IMR-90 (cell line): ENCODE data around the gene KMT2B. TPM values are rescaled to one million over a fixed set of nuclear protein-coding genes. Genes with fewer than 3 reads are reported as not detected.

Experiments used
- ATAC-seq: fragments of 200-7000 bp; cut with Tn5 transposase; 2 replicates; pipeline ENCODE4 v1.9.1; 2020; ENCODE audit warnings: low read depth, mild to moderate bottlenecking, moderate library complexity
- BruUV-seq: library from RNA; stranded (reverse); fragments of 400-500 nt; replicated peaks from 2 replicates; lab custom pipeline; 2021; lab: Mats Ljungman, UMichigan
- CTCF ChIA-PET: fragments of 300-600 bp; formaldehyde crosslinking; extraction: SDS; loops from one replicate; lab custom pipeline; 2021; ENCODE audit warnings: antibody characterized with exemption; lab: Yijun Ruan, JAX
- POLR2A ChIA-PET: fragments of 300-600 bp; sonication (Branson Sonifier 250); formaldehyde crosslinking; loops from one replicate; lab custom pipeline; 2022; ENCODE audit warnings: antibody characterized with exemption; ENCODE audit not compliant: unreplicated experiment; lab: Charles Lee
- DNase-seq: peaks from one replicate; pipeline ENCODE4 v3.0.0; 2013
- H2AFZ ChIP-seq: replicated peaks from 2 replicates; pipeline ENCODE3; 2013; ENCODE audit warnings: low read length, mild to moderate bottlenecking; ENCODE audit not compliant: poor library complexity
- H2AK5ac ChIP-seq: 2 replicates; pipeline ENCODE4 v1.6.1; 2013; ENCODE audit warnings: low read depth, low read length, inconsistent platforms
- H2AK9ac ChIP-seq: replicated peaks from 2 replicates; pipeline ENCODE3; 2013; ENCODE audit warnings: mild to moderate bottlenecking, low read depth, low read length, moderate library complexity; ENCODE audit not compliant: poor library complexity
- H2BK120ac ChIP-seq: 2 replicates; pipeline ENCODE4 v1.6.1; 2013; ENCODE audit warnings: low read depth, low read length, inconsistent platforms
- H2BK15ac ChIP-seq: 3 replicates; pipeline ENCODE4 v1.6.1; 2013; ENCODE audit warnings: low read depth, low read length, inconsistent platforms
- H2BK20ac ChIP-seq: 2 replicates; pipeline ENCODE4 v1.6.1; 2013; ENCODE audit warnings: low read depth, mild to moderate bottlenecking, inconsistent platforms, low read length, moderate library complexity
- H2BK5ac ChIP-seq: 2 replicates; pipeline ENCODE4 v1.6.1; 2013; ENCODE audit warnings: mild to moderate bottlenecking, low read depth, low read length, inconsistent platforms; ENCODE audit not compliant: poor library complexity, severe bottlenecking
- H3K14ac ChIP-seq: replicated peaks from 2 replicates; pipeline ENCODE4 v1.6.1; 2013; ENCODE audit warnings: low read depth, low read length, inconsistent platforms
- H3K18ac ChIP-seq: 2 replicates; pipeline ENCODE4 v1.6.1; 2013; ENCODE audit warnings: low read depth, low read length, control low read depth
- H3K23ac ChIP-seq: 2 replicates; pipeline ENCODE4 v1.6.1; 2013; ENCODE audit warnings: low read depth, low read length, inconsistent platforms
- H3K27ac ChIP-seq: 2 replicates; pipeline ENCODE4 v1.5.1; 2013; ENCODE audit warnings: mild to moderate bottlenecking, control low read depth, low read length; ENCODE audit not compliant: insufficient read depth
- H3K27me3 ChIP-seq: 2 replicates; pipeline ENCODE4 v1.6.1; 2013; ENCODE audit warnings: low read length; ENCODE audit not compliant: control insufficient read depth, insufficient read depth
- H3K36me3 ChIP-seq: 2 replicates; pipeline ENCODE4 v1.6.1; 2013; ENCODE audit warnings: low read length, mixed read lengths; ENCODE audit not compliant: control insufficient read depth, insufficient read depth
- H3K4ac ChIP-seq: 2 replicates; pipeline ENCODE4 v1.6.1; 2013; ENCODE audit warnings: low read depth, low read length, inconsistent platforms
- H3K4me1 ChIP-seq: 2 replicates; pipeline ENCODE4 v1.6.1; 2013; ENCODE audit warnings: low read length, mixed read lengths; ENCODE audit not compliant: control insufficient read depth, insufficient read depth
- H3K4me2 ChIP-seq: 2 replicates; pipeline ENCODE4 v1.6.1; 2013; ENCODE audit warnings: low read depth, mild to moderate bottlenecking, control low read depth, low read length, moderate library complexity
- H3K4me3 ChIP-seq: 2 replicates; pipeline ENCODE4 v1.5.1; 2013; ENCODE audit warnings: low read depth, mild to moderate bottlenecking, control low read depth, low read length, moderate library complexity; ENCODE audit not compliant: insufficient read depth
- H3K56ac ChIP-seq: 2 replicates; pipeline ENCODE4 v1.6.1; 2013; ENCODE audit warnings: low read length, inconsistent platforms; ENCODE audit not compliant: insufficient read depth; ENCODE audit errors: extremely low read depth
- H3K79me1 ChIP-seq, 2 experiments: 2 replicates each; pipeline ENCODE4 v1.6.1; 2013; ENCODE audit warnings: low read length in 2 of 2, inconsistent platforms in 1 of 2, low read depth in 1 of 2
- H3K9ac ChIP-seq: 2 replicates; pipeline ENCODE4 v1.6.1; 2013; ENCODE audit warnings: low read depth, low read length, control low read depth
- H3K9me1 ChIP-seq: 2 replicates; pipeline ENCODE4 v1.6.1; 2013; ENCODE audit warnings: low read length, inconsistent platforms; ENCODE audit not compliant: insufficient read depth
- H3K9me3 ChIP-seq: 2 replicates; pipeline ENCODE4 v1.6.1; 2013; ENCODE audit warnings: low read length; ENCODE audit not compliant: control insufficient read depth, insufficient read depth
- H4K20me1 ChIP-seq: 2 replicates; pipeline ENCODE4 v1.6.1; 2013; ENCODE audit warnings: low read length, inconsistent platforms; ENCODE audit not compliant: insufficient read depth
- H4K5ac ChIP-seq: 2 replicates; pipeline ENCODE4 v1.6.1; 2013; ENCODE audit warnings: mild to moderate bottlenecking, low read depth, low read length, control low read depth
- H4K8ac ChIP-seq, 2 experiments: 2 replicates each; pipeline ENCODE4 v1.6.1; 2013; ENCODE audit warnings: low read depth in 2 of 2, low read length in 2 of 2, control low read depth in 1 of 2, inconsistent platforms in 1 of 2
- H4K91ac ChIP-seq: 2 replicates; pipeline ENCODE4 v1.6.1; 2013; ENCODE audit warnings: low read depth, low read length, inconsistent platforms; ENCODE audit not compliant: insufficient read depth
- CHD1 ChIP-seq: IDR thresholded peaks from 2 replicates; pipeline ENCODE4 v1.6.1; 2012; ENCODE audit warnings: low read depth, low read length, improper control_type of control experiment
- WGBS, 2 experiments: methylation state at CpG; one replicate each; pipeline versions ENCODE4 v1.1.5 to v1.1.7; 2013; ENCODE audit warnings: missing lambda C conversion rate in 2 of 2; ENCODE audit not compliant: insufficient read length in 1 of 2; ENCODE audit errors: extremely low coverage in 2 of 2; 5-methylcytosine and 5-hydroxymethylcytosine counted together
- dilution Hi-C: fragments of 300-500 bp; cut with HindIII; formaldehyde crosslinking; loops from one replicate; pipeline ENCODE4 v1.14.3; 2018; ENCODE audit warnings: low sequenced_read_pairs; ENCODE audit not compliant: unreplicated experiment
- in situ Hi-C: fragments of 300-500 bp; cut with MboI; formaldehyde crosslinking; loops from 3 replicates; pipeline ENCODE4 v1.14.3; 2019; ENCODE audit warnings: low sequenced_read_pairs, inconsistent platforms, mixed read lengths
- intact Hi-C: fragments of 100-400 bp; cut with micrococcal nuclease; formaldehyde crosslinking; loops from 2 replicates; pipeline ENCODE4 v1.10.0; 2022
- polyA plus RNA-seq, 3 experiments: library from polyadenylated mRNA; depleted of rRNA; stranded (reverse); fragments of >200 nt; gene quantifications; 2 replicates each; pipeline ENCODE4 v1.2.3, GENCODE V29; 2012; ENCODE audit warnings: low replicate concordance in 1 of 3
- total RNA-seq: library from RNA; depleted of rRNA; stranded (reverse); fragments of >200 nt; gene quantifications from 2 replicates; pipeline ENCODE4 v1.2.3, GENCODE V29; 2012; rRNA removed

The KMT2B gene
- total and polyA plus RNA-seq, 2 of the 4 experiments (the other 2 are of a cell fraction) = 3.0 to 30.7 TPM

- Histone ChIP-seq H4K5ac (no peak overlapping the region), H4K91ac (no peak overlapping the region), H3K9me1 (no peaks in the 10 kb centered on the region), H3K9ac (no peak overlapping the region), H3K4me1 (no peaks in the 10 kb centered on the region), H3K27me3 (no peaks in the 10 kb centered on the region), H3K79me1 (no peaks in the 10 kb centered on the region), H4K20me1 (no peaks in the 10 kb centered on the region), H3K14ac (no peak overlapping the region), H2BK20ac (no peak overlapping the region), H3K4me3 (no peak overlapping the region), H3K23ac (no peak overlapping the region), H3K18ac (no peak overlapping the region), H2BK120ac (no peak overlapping the region), H3K4me2 (no peak overlapping the region), H3K36me3 (peaks cover 5% of the 10 kb centered on the region; the same call in 1 of the 2 replicates), H3K27ac (no peak overlapping the region), H4K8ac (no peak overlapping the region), H2AFZ (no peak overlapping the region), H2AK9ac (no peak overlapping the region), H2AK5ac (no peak overlapping the region), H3K56ac (no peak overlapping the region), H3K9me3 (no peaks in the 10 kb centered on the region), H2BK5ac (no peak overlapping the region), H2BK15ac (no peak overlapping the region), H3K4ac (no peak overlapping the region)
- no TSS peak for BruUV-seq
- dilution Hi-C loops = no loop called here
- TF ChIP-seq CHD1 = no peak
- CTCF ChIA-PET = no interaction called here
- POLR2A ChIA-PET = no interaction called here
- WGBS, 2 experiments = 89% methylated on average over 7 of the region's 15 CpGs; no CpG with 5 or more reads in 1 of the 2 experiments
- intact Hi-C loops = no loop called here
- in situ Hi-C loops = no loop called here
- ATAC-seq (no peak), DNase-seq (no peak)
Observed at GRCh38 chr19:35787227-35787799, 69.5 kb downstream of the KMT2B start.

Other genes with a start within 250 kb of the KMT2B start
- gene KRTDAP, start 227.5 kb upstream of the KMT2B start, total RNA-seq = not detected in 2 replicates
- not detected in 2 replicates for gene KRTDAP, start 227.5 kb upstream of the KMT2B start, polyA plus RNA-seq (2012; rRNA removed)
- 0.28 and 0.36 TPM in 2 replicates for gene DMKN, start 204.4 kb upstream of the KMT2B start, total RNA-seq
- 2.2 and 2.4 TPM in 2 replicates for gene DMKN, start 204.4 kb upstream of the KMT2B start, polyA plus RNA-seq (2012; rRNA removed)
- gene SBSN, start 189.7 kb upstream of the KMT2B start, total RNA-seq = 0.56 and 0.72 TPM in 2 replicates
- gene SBSN, start 189.7 kb upstream of the KMT2B start, polyA plus RNA-seq (2012; rRNA removed) = 6.4 and 6.9 TPM in 2 replicates
- not detected in 2 replicates for gene GAPDHS, start 184.5 kb upstream of the KMT2B start, total RNA-seq
- gene GAPDHS, start 184.5 kb upstream of the KMT2B start, polyA plus RNA-seq (2012; rRNA removed) = not detected in 2 replicates
- gene TMEM147, start 172.4 kb upstream of the KMT2B start, total RNA-seq = 59.2 and 67.6 TPM in 2 replicates
- 108 and 132 TPM in 2 replicates for gene TMEM147, start 172.4 kb upstream of the KMT2B start, polyA plus RNA-seq (2012; rRNA removed)
- not detected in 2 replicates for gene ATP4A, start 154.3 kb upstream of the KMT2B start, total RNA-seq
- not detected in 2 replicates for gene ATP4A, start 154.3 kb upstream of the KMT2B start, polyA plus RNA-seq (2012; rRNA removed)
- not detected in 2 replicates for gene PMIS2, start 131.8 kb upstream of the KMT2B start, total RNA-seq
- gene PMIS2, start 131.8 kb upstream of the KMT2B start, polyA plus RNA-seq (2012; rRNA removed) = not detected in 2 replicates
- gene HAUS5, start 105.3 kb upstream of the KMT2B start, total RNA-seq = 3.1 and 3.4 TPM in 2 replicates
- 6.2 and 6.4 TPM in 2 replicates for gene HAUS5, start 105.3 kb upstream of the KMT2B start, polyA plus RNA-seq (2012; rRNA removed)
- gene RBM42, start 89.0 kb upstream of the KMT2B start, total RNA-seq = 19.0 and 20.6 TPM in 2 replicates
- 41.5 and 53.9 TPM in 2 replicates for gene RBM42, start 89.0 kb upstream of the KMT2B start, polyA plus RNA-seq (2012; rRNA removed)
- 0.28 TPM in 1 of 2 replicates, not detected in the other for gene ETV2, start 76.3 kb upstream of the KMT2B start, total RNA-seq
- gene ETV2, start 76.3 kb upstream of the KMT2B start, polyA plus RNA-seq (2012; rRNA removed) = 1.2 and 1.4 TPM in 2 replicates
- 913 and 983 TPM in 2 replicates for gene COX6B1, start 69.7 kb upstream of the KMT2B start, total RNA-seq
- gene COX6B1, start 69.7 kb upstream of the KMT2B start, polyA plus RNA-seq (2012; rRNA removed) = 824 and 914 TPM in 2 replicates
- not detected in 2 replicates for gene UPK1A, start 51.5 kb upstream of the KMT2B start, total RNA-seq
- gene UPK1A, start 51.5 kb upstream of the KMT2B start, polyA plus RNA-seq (2012; rRNA removed) = 0.20 and 0.21 TPM in 2 replicates
- gene ZBTB32, start 13.4 kb upstream of the KMT2B start, total RNA-seq = not detected in 2 replicates
- not detected in 2 replicates for gene ZBTB32, start 13.4 kb upstream of the KMT2B start, polyA plus RNA-seq (2012; rRNA removed)
- gene IGFLR1, start 24.4 kb downstream of the KMT2B start, total RNA-seq = 0.72 and 2.8 TPM in 2 replicates
- gene IGFLR1, start 24.4 kb downstream of the KMT2B start, polyA plus RNA-seq (2012; rRNA removed) = 2.7 and 3.8 TPM in 2 replicates
- gene U2AF1L4, start 27.4 kb downstream of the KMT2B start, total RNA-seq = 6.1 and 8.1 TPM in 2 replicates
- 15.0 and 15.6 TPM in 2 replicates for gene U2AF1L4, start 27.4 kb downstream of the KMT2B start, polyA plus RNA-seq (2012; rRNA removed)
- gene PSENEN, start 27.6 kb downstream of the KMT2B start, total RNA-seq = 8.6 and 9.0 TPM in 2 replicates
- 47.0 and 59.1 TPM in 2 replicates for gene PSENEN, start 27.6 kb downstream of the KMT2B start, polyA plus RNA-seq (2012; rRNA removed)
- 12.7 and 12.8 TPM in 2 replicates for gene LIN37, start 30.6 kb downstream of the KMT2B start, total RNA-seq
- 17.2 and 23.1 TPM in 2 replicates for gene LIN37, start 30.6 kb downstream of the KMT2B start, polyA plus RNA-seq (2012; rRNA removed)
- gene HSPB6, start 39.0 kb downstream of the KMT2B start, total RNA-seq = 5.7 and 6.9 TPM in 2 replicates
- 188 and 206 TPM in 2 replicates for gene HSPB6, start 39.0 kb downstream of the KMT2B start, polyA plus RNA-seq (2012; rRNA removed)
- 3.3 and 5.4 TPM in 2 replicates for gene PROSER3, start 40.2 kb downstream of the KMT2B start, total RNA-seq
- 17.9 and 21.8 TPM in 2 replicates for gene PROSER3, start 40.2 kb downstream of the KMT2B start, polyA plus RNA-seq (2012; rRNA removed)
- gene ARHGAP33, start 57.6 kb downstream of the KMT2B start, total RNA-seq = 0.28 and 0.72 TPM in 2 replicates
- gene ARHGAP33, start 57.6 kb downstream of the KMT2B start, polyA plus RNA-seq (2012; rRNA removed) = 11.9 and 16.3 TPM in 2 replicates
- not detected in 2 replicates for gene PRODH2, start 94.8 kb downstream of the KMT2B start, total RNA-seq
- gene PRODH2, start 94.8 kb downstream of the KMT2B start, polyA plus RNA-seq (2012; rRNA removed) = not detected in 2 replicates
- not detected in 2 replicates for gene NPHS1, start 134.5 kb downstream of the KMT2B start, total RNA-seq
- gene NPHS1, start 134.5 kb downstream of the KMT2B start, polyA plus RNA-seq (2012; rRNA removed) = not detected in 2 replicates
- not detected in 2 replicates for gene KIRREL2, start 138.9 kb downstream of the KMT2B start, total RNA-seq
- gene KIRREL2, start 138.9 kb downstream of the KMT2B start, polyA plus RNA-seq (2012; rRNA removed) = 0.04 TPM in 1 of 2 replicates, not detected in the other
- 4.7 and 6.7 TPM in 2 replicates for gene APLP1, start 150.6 kb downstream of the KMT2B start, total RNA-seq
- gene APLP1, start 150.6 kb downstream of the KMT2B start, polyA plus RNA-seq (2012; rRNA removed) = 41.0 and 44.3 TPM in 2 replicates
- 1.1 and 1.4 TPM in 2 replicates for gene NFKBID, start 182.5 kb downstream of the KMT2B start, total RNA-seq
- gene NFKBID, start 182.5 kb downstream of the KMT2B start, polyA plus RNA-seq (2012; rRNA removed) = 12.3 and 13.3 TPM in 2 replicates
- not detected in 2 replicates for gene HCST, start 184.5 kb downstream of the KMT2B start, total RNA-seq
- 0.93 and 1.5 TPM in 2 replicates for gene HCST, start 184.5 kb downstream of the KMT2B start, polyA plus RNA-seq (2012; rRNA removed)
- gene TYROBP, start 190.3 kb downstream of the KMT2B start, total RNA-seq = not detected in 2 replicates
- gene TYROBP, start 190.3 kb downstream of the KMT2B start, polyA plus RNA-seq (2012; rRNA removed) = not detected in 2 replicates
- gene LRFN3, start 218.4 kb downstream of the KMT2B start, total RNA-seq = 0.36 and 0.56 TPM in 2 replicates
- gene LRFN3, start 218.4 kb downstream of the KMT2B start, polyA plus RNA-seq (2012; rRNA removed) = 4.8 TPM in 2 replicates